Glomerular endothelial cell (primary cell): ENCODE results near the gene C16orf78. TPM values are rescaled to one million over a fixed set of nuclear protein-coding genes. Genes with fewer than 3 reads are reported as not detected.
"Not testable (repeated sequence)": the region's sequence is repeated elsewhere in the genome, so short reads cannot be mapped to it uniquely, and the experiment has no call there.

ENCODE experiments used
- DNase-seq: peaks from one replicate; pipeline ENCODE4 v3.0.0-alpha.2; 2011; ENCODE audit warnings: low read depth, low spot score; ENCODE audit errors: extremely low read depth
- total RNA-seq: library from RNA; depleted of rRNA; stranded (reverse); fragments of >200 nt; gene quantifications from 2 replicates; pipeline ENCODE4 v1.2.3, GENCODE V29; 2015

Gene C16orf78
- total RNA-seq, 1 donor from 2014 or later = not detected

DNA sequence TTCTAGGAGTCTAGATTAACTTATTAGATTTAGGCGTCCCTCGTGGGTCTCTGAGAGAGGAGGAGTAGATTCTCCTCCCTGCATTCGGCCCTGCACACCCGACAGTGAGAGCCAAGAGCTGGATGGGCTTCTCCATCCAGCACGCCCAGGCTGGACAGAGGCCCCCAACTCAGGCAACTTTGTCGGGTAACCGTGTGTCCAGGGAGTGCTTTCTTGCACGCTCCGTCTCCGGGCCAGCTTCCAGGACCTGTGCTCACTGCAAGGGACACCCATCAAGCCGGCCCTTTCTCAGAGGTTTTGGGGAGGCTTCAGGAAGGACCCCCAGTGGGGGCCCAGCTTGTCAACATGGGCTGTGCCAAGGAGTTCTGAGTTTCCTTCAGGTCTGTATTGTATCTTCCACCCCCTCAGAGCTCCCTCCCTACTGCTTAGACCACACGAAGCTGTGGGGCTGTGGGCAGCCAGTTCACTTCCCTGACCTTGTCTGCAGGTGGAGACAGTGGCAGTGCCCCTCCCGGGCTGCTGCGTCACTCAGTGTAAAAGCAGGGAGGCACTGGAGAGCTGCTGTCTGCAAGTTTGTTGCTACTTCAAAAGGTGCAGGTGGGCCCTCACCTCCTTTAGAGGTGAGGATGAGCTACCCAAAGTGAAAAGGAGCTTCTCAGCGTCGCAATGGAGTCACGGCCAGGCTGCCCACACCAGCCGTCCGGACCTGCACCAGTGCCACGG lies 24.0 kb upstream of the C16orf78 start:
- DNase-seq = no peak

DNA sequence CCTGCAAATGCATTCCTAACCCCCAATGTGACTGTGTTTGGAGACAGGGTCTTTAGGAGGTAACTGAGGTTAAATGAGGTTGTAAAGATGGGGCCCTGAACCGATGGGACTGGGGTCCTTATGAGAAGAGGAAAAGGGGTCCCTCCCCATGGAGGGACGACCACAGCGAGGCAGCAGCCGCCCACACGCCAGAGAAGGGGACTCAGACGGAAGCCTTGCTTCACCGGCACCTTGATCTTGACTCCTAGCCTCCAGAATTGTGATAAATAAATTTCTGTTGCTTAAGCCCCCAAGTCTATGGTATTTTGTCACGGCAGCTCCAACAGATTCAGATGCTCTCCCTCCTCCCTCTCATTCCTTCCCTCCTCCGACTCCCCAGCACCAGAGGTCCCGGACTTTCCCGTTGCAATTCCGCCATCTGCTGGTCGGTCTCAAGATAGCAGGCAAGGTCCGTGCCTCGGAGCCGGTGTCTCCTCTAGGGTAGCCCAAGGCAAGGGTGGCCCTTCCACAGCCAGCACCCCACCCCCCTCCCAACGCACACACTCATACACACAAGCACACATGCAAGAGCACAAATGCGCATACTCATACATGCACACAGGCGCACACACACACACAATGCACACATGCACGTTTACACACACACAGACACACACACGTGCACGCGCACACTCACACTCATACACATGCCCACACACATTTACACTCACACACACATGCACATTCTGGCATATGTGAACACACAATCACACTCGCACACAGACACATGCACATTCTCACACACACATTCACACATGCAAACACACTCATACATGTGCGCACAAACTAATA lies 23.1 kb upstream of the C16orf78 start:
- peak; percentile 1 for DNase-seq

DNA sequence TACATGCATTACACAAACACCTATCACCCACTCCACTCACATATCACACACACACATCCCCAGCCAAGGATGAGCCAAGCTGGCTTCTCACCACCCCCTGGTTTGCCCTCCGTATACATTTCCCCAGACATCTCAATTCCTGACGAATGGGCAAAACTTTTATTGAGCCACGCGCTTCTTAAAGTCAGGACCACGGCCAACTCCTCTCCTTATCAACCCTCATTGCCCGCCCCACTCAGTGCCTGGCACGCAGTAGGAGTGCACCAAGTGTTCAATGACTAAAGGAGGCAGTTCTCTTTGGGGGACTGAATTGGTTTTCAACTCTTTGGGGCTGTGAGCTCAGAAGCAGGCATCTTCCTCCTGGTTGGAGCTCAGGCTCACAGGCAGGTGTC lies 22.5 kb upstream of the C16orf78 start:
- DNase-seq = no peak

DNA sequence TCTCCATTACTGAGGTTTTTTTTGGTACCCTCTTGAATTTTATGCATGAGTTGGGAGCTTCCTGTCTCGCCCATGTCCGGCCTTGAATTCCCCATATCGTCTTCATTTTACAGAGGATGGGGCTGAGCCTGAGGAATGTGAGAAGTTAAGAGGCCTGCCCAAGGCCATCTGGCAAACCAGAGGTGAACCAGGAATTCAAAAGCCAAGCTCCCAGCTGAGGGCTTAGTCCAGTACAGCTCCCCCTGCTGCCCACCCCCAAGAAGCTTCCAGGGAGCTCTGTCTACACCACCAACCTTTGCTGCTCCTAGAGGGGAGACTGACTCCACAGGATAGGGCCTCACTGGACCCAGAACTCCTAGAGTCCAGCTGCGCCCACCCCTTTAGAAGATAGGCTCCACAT lies 20.7 kb upstream of the C16orf78 start:
- DNase-seq = no peak

DNA sequence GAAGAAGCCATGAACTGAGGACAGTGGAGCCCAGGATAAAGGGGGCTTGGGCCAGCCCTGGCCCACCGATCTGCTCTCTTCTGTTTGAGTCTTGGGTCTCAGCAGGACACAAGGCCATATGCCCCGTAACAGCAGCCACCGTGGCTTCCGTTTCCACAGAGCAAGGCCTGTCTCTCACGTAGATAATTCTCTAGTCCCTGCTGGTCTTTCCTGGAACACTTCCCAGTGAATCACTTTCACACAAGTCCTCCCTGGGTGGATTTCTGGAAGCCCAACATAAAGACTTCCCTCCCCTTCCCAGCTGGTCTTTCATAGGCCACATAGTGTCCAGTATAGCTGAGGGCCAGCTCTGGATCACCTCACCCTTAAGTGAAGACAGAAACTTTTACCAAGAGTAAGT lies 19.9 kb upstream of the C16orf78 start:
- DNase-seq = no peak

DNA sequence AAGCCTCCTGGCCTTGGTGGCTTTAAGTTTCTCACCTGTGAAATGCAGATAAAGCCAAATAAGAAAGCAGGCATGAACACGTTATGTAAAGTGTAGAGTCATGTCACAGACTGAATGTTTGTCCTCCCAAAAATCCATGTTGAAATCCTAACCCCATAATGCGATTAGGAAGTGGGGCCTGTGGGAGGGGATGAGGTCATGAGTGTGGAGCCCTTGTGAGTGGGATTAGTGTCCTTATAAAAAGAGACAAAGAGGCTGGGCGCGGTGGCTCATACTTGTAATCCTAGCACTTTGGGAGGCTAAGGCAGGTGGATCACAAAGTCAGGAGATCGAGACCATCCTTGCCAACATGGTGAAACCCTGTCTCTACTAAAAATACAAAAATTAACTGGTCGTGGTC lies 19.5 kb upstream of the C16orf78 start:
- no peak for DNase-seq

DNA sequence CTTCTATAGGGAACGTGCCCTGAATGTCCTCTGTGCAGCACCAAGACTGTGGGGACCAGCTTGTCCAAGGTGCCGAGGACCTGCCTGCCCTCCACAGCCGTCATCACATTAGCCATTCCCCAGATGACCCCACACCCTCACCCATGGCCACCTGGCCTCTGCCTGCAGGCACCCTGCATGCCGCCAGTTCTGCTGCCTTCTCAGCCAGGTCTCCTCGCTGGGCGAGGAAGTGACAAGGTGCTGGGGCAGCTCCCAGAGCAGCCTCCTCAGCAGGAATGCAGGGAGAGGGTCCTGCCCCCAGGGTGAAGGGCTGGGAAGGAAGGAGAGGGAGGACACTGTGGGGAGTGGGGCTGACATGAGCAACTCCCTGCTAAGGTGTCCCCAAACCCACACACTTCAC lies 18.6 kb upstream of the C16orf78 start:
- DNase-seq = no peak

DNA sequence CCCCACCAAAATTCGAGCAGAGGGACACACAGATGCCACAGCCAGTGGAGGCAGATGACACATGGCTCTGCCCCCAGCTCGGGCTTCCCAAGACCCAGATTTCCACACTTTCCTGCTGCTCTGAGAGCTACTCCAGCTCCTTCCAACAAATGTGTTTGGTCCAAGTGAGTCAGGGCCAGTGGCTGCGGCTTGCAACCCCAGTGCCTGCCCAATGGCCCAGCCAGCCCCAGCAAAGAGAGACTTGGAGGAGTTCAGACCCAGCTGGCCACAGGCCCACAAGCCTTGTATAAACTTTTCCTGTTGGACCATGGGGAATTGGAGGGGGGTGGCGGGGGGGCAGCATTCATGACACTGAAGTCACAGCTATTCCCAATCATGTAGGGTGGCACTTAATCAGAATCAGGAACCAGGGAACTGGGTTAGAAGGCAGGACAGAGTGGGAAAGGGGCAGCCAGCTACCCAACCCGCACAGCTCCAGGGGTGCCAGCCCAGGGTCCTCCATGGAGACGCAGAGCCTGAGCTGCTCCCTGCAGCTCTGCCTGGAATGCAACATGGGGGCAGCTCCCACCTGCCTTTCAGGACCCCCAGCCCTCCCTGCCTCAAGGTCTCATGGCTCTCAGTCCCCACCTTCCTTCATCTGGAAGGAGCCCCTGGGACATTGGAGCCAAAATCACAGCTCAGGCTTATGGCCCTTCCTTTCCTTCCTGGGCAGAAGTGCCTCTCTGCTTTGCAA lies 17.5 kb upstream of the C16orf78 start:
- DNase-seq = no peak

DNA sequence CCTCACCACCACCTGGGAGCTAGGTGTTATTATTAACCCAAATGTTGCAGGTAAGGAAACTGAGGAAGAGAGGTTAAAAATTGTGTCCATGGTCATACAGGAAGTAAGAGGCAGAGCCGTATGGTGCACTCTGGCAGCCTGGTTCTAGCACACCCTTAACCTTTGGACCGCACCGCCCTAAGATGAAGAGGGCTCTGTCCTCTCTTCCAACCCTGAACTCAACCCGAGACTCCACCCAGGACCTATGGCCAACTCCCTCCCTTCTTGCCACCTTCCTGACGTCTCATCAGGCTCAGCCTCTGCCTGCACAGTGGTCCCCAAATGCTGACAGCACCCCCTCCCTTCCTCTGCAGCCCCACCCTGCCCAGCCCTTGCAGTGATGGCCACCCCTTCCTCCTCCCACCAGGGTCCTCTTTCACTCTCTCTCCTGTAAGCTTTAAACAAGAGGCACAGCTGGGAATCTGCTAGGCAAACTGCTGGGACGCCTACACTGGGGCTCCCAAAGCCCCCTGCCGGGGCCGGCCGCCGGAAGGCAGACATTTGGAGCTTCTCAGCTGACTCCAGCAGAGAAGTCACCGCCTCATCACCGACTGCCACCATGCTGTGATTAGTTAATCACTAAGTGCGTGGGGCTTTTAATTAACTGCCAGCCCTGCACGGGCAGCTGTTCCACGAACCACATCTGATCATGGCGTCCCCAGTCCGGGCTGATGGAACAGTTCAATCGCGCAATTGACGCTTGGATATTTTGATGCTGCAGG lies 16.7 kb upstream of the C16orf78 start:
- DNase-seq = no peak

DNA sequence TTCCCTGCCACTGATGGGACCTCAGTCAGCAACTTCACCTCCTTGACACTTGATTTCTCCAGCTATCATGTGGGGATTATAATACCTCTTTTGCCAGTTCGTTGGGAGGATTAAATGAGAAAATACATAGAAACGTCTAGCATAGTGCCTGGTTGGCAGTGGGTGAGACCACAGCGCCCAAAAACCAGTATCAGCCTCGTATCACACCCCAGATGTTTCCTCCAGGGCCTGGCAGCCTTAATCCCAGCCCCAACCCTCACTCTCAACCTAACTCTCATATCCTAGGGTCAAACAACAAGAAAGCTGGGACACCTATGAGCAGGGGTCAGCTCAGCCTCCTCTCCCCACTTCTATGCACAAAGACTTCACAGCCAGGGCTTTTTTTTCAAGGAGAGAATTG lies 14.0 kb upstream of the C16orf78 start:
- DNase-seq = no peak

DNA sequence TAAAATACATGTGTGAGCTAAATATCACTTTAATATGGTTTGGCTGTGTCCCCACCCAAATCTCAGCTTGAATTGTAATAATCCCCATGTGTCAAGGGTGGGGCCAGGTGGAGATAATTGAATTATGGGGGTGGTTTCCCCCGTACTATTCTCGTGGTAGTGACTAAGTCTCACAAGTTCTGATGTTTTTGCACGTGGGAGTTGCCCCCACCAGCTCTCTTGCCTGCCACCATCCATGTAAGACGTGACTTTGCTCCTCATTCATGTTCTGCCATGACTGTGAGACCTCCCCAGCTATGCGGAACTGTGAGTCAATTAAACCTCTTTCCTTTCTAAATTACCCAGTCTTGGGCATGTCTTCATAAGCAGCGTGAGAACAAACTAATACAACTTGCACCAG lies 11.9 kb upstream of the C16orf78 start:
- DNase-seq = not testable (repeated sequence)

DNA sequence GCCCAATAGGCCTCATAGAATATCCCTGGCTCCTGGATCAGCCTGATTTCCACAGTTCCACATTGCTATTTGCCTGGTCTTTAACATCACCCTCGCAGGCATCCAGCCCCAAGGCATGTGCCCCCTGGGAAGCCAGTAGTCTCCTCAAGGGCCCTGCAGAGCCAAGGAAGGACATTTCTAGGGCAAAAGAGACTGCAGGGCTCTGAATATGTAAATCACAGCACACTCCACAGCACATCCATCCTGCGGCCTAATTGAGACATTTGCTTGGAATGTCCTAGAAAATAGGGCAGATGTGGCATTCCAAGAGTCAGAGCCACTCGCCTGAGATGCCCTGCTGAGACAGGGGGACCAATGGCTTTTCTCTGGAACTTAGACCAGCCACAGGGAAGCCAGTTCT lies 11.4 kb upstream of the C16orf78 start:
- DNase-seq = no peak

DNA sequence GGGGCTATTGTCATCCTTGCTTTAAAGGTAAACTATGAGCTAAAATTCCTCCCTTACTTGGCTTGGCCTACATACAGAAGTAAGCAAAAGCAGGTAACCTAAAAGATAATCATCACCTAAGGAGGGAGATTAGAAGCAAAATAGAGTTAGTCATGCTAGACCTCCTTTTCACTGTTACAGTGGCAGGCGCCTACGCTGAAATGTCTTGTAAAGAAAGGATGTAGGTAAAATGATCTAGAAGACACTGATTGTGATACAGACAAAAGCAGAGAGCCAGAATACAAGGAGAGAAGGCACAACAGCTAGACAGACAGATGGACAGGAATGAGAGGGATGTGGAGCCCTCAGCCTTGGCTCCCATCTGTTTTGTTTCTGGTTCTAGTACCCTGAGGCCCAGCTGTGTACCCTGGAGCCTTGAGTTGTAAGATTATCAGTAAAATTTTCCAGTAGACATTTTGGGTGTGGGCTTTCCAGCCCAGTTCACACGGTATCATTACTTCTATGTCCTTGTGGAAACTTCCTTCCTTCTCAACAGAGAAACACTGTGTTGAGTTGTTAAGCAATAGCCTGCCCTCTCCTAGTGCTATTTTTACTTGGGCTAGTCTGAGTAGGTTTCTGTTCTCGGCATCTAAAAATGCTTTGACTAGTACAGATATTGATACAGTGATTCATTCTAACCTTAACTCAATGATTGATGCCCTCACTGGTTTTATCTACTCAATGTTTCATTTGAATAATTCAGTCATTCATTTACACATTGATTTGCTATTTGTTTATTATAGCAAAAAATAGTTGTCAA lies 7.7 kb upstream of the C16orf78 start:
- DNase-seq = no peak

DNA sequence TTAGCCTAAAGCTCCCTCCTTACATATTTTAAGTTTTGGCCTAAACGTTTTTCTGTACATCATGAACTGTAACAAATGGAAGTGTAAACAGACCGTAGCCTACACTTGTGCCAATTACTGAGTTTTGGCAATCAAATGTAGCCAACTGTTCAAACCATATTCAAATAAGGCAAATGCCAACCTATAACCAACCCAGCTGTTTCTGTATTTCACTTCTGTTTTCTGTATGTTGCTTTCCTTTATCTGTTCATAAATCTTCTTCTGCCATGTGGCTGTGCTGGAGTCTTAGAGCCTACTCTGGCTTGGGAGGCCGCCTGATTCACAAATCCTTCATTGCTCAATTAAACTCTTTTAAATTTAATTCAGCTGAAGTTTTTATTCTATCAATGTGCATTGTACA lies 6.9 kb upstream of the C16orf78 start:
- no peak for DNase-seq

DNA sequence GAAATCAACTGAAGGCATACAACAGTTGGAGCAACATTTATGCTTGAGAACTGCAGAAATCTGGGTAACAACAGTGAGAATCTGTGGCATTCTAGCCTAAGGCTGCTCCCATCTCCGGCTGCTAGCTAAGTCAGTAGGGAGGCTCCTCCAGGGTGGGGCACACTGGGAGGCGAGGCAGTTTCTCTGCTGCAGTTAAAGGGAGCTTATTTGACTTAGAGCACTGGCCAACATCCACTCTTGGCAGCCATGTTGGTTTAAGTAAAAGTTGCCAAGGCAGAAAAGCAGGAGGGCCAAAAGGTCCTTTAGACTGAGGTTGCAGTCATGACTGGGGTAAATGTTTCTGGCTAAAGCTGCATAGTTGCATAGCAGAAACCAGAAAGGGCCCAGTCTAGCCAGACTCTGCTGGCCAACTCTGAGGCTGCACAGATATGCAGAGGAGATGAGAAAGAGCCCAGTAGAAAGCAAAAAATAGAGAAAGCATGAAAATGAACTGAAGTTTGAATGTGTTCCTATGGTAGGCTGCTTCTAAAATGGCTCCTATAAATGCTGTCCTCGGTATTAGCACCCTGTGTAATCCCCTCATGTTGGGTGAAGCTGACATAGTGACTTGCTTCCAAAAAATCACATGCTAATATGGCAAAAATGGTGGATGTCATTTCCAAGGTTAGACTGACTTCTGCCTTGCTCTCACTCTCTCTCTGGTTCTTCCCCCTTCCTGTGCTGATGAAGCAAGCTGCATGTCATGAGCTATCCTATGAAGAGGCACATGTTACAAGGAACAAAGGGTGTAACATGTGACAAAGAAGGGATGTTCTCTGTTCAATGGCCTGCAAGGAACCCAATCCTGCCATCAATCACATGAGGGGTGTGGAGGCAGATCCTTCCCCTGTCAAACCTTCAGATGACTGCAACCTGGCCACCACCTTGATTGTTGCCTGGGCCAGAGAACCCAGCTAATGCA lies 3.7 kb upstream of the C16orf78 start:
- no peak for DNase-seq

DNA sequence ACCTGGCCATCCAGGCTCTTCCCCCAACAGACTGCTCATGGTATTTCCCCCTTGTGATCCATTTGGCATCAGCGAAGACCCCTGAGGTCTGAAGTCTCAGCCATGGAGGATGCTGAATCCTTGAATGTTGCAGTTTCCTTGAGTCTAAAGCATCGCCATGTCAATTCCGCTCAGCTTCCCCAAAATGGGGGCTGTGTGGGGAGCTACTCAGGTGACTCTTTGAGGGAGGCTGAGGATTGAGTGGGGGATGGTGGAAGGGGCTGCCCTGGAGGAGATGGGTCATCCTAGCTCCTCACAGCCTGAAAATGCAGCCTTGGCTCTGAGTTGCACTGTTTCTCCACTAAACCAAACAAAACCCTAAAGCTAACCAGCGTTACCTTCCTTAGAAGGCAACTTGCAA lies 2.6 kb downstream of the C16orf78 start:
- no peak for DNase-seq

DNA sequence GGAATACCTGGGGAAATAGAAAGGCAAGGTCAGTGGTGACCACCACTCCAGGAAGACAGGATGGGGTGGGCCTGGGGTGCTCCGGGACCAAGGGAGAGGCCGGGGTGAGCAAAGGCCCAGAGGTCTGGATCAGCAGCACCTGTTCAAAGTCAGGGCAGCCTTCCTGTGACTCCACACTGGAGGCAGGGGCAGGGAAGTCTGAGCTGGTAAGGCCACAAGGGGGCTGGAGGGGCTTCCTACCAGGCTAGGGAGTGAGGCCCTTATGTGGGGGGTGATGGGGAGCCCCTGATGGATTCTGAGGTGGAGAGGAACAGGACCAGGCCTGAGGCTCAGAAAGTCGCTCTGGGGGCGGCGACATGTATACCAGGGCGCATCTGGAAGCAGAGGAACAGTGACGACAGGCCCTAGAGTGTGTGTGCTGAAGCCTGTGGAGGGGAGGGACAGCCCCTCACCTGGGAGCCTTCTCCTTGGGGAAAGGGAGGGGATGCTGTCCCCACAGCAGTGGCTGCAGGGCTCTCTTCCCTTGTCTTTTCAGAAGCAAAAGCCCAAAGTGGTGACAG lies 3.7 kb downstream of the C16orf78 start:
- no peak for DNase-seq

DNA sequence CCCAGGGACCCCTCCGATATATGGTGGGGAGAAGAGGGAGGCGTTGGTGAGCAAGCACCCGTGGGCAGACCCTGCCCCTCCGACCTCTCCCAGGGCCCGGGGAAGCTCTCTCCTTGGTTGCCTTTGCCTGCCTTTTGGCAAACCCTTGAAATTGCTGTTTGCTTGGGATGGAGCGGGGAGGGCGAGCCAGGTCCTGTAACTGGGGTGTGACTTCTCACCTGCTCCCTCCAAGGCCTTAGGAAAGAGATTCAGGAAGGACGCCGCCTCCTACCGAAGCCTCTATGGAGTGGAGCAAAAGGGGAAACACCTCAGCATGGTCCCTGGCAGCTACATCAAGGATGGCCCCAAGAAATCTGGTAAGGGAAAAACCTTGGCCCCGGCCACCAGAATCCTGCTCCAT lies 4.6 kb downstream of the C16orf78 start:
- DNase-seq = no peak

DNA sequence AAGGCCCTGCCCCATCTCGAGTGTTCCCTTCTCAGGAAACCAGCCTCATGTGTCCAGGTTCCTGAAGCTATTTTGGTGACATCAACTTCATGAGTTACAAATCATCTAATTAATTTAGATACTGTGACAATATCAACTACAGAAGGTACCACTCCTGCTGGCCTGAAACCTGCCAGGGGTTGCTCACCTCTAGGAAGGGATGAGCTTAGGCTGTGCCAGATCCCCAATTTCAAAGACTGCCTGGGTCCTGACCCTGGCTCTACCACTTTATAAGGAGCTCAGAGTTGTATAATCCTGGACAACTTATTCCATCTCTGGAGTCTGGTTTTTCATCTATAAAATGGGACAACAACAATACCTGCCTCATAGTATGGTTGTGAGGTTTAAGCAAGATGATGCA lies 5.2 kb downstream of the C16orf78 start:
- DNase-seq = no peak
